ENCODE data around the gene SOX6. TPM values are rescaled to one million over a fixed set of nuclear protein-coding genes. Genes with fewer than 3 reads are reported as not detected.

The SOX6 gene
- polyA plus RNA-seq, 3 donors = not detected

- Histone ChIP-seq H4K20me1 (ENCODE audit: insufficient read depth, low read length) (no peaks in the 10 kb centered on the region), H3K4me3 (replicated peaks in 1 of 3; ENCODE audit: low read depth in 2 of 3, low read length in 3 of 3) (no peak overlapping the region), H3K9me3 (replicated peaks in 1 of 2; ENCODE audit: control insufficient read depth in 1 of 2, insufficient read depth in 1 of 2, low read length in 2 of 2) (no peaks in the 10 kb centered on the region), H3K79me2 (ENCODE audit: insufficient read depth, low read length) (no peaks in the 10 kb centered on the region), H2AFZ (ENCODE audit: insufficient read depth, low read depth, low read length, poor library complexity, severe bottlenecking) (no peak overlapping the region), H3K36me3 (replicated peaks in 1 of 2; ENCODE audit: control insufficient read depth in 1 of 2, insufficient read depth in 2 of 2, low read length in 2 of 2) (no peaks in the 10 kb centered on the region), H3K27me3 (ENCODE audit: control insufficient read depth in 2 of 2, insufficient read depth in 2 of 2, low read length in 2 of 2) (no peaks in the 10 kb centered on the region), H3K27ac (ENCODE audit: low read depth in 1 of 2, low read length in 2 of 2) (no peak overlapping the region), H3K4me1 (ENCODE audit: control insufficient read depth in 1 of 2, insufficient read depth in 2 of 2, low read length in 2 of 2) (no peaks in the 10 kb centered on the region), H3K4me2 (replicated peaks; ENCODE audit: extremely low read depth, low read length, poor library complexity, severe bottlenecking) (no peak overlapping the region), H3K9ac (ENCODE audit: insufficient read depth, low read length, poor library complexity, severe bottlenecking) (no peak overlapping the region)
- Mint-ChIP-seq H3K4me3 (no peak overlapping the region), H3K27ac (no peak overlapping the region), H3K9me3 (peaks cover 0 to 2% (median 0%) of the 10 kb centered on the region in 7 donors), H3K27me3 (ENCODE audit: low read depth in 3 of 3) (no peaks in the 10 kb centered on the region), H3K36me3 (no peaks in the 10 kb centered on the region), H3K4me1 (no peaks in the 10 kb centered on the region)
- intact Hi-C loops (cut with micrococcal nuclease) = no loop called here
- no peak for TF ChIP-seq CTCF (IDR thresholded peaks at IDR 0.05)
- no peak for DNase-seq
- no CpG with 5 or more reads among the region's 3 CpGs for WGBS (ENCODE audit: insufficient coverage)
Measured at GRCh38 chr11:16286095-16286494, 70.3 kb downstream of the SOX6 start.

- peaks cover 0 to 2% (median 0%) of the 10 kb centered on the region in 7 donors for H3K9me3 Mint-ChIP-seq
- no peak overlapping the region for H3K27ac Mint-ChIP-seq
- Histone ChIP-seq H3K4me1 (ENCODE audit: control insufficient read depth in 1 of 2, insufficient read depth in 2 of 2, low read length in 2 of 2) (no peaks in the 10 kb centered on the region), H3K79me2 (ENCODE audit: insufficient read depth, low read length) (no peaks in the 10 kb centered on the region), H3K4me3 (replicated peaks in 1 of 3; ENCODE audit: low read depth in 2 of 3, low read length in 3 of 3) (no peak overlapping the region), H4K20me1 (ENCODE audit: insufficient read depth, low read length) (no peaks in the 10 kb centered on the region), H2AFZ (ENCODE audit: insufficient read depth, low read depth, low read length, poor library complexity, severe bottlenecking) (no peak overlapping the region), H3K4me2 (replicated peaks; ENCODE audit: extremely low read depth, low read length, poor library complexity, severe bottlenecking) (no peak overlapping the region), H3K27ac (ENCODE audit: low read depth in 1 of 2, low read length in 2 of 2) (no peak overlapping the region), H3K36me3 (replicated peaks in 1 of 2; ENCODE audit: control insufficient read depth in 1 of 2, insufficient read depth in 2 of 2, low read length in 2 of 2) (no peaks in the 10 kb centered on the region), H3K9ac (ENCODE audit: insufficient read depth, low read length, poor library complexity, severe bottlenecking) (no peak overlapping the region), H3K9me3 (replicated peaks in 1 of 2; ENCODE audit: control insufficient read depth in 1 of 2, insufficient read depth in 1 of 2, low read length in 2 of 2) (no peaks in the 10 kb centered on the region), H3K27me3 (ENCODE audit: control insufficient read depth in 2 of 2, insufficient read depth in 2 of 2, low read length in 2 of 2) (no peaks in the 10 kb centered on the region)
- H3K36me3 Mint-ChIP-seq = no peaks in the 10 kb centered on the region
- peaks cover 2% of the 10 kb centered on the region for H3K4me1 Mint-ChIP-seq
- H3K27me3 Mint-ChIP-seq (ENCODE audit: low read depth in 3 of 3) = no peaks in the 10 kb centered on the region
- intact Hi-C loops (cut with micrococcal nuclease) = no loop called here
- TF ChIP-seq CTCF (IDR thresholded peaks at IDR 0.05) = no peak
- H3K4me3 Mint-ChIP-seq = no peak overlapping the region
- no peak for DNase-seq
- 34% methylated on average over 4 of the region's 5 CpGs for WGBS (ENCODE audit: insufficient coverage)
Measured at GRCh38 chr11:16280256-16280682, 76.1 kb downstream of the SOX6 start.
